Progenitor cell of endocrine pancreas (in vitro differentiated cells): ENCODE measurements around the gene VWA5B1. TPM values are rescaled to one million over a fixed set of nuclear protein-coding genes. Genes with fewer than 3 reads are reported as not detected.

Experiments
- DNase-seq: peaks from one replicate; pipeline ENCODE4 v3.0.0; 2021; ENCODE audit warnings: low spot score; ENCODE audit not compliant: unreplicated experiment
- H3K27ac Mint-ChIP-seq: 2 replicates; pipeline ENCODE4 v1.8.0; 2021; ENCODE audit warnings: mild to moderate bottlenecking, moderate library complexity, mixed read lengths
- H3K27me3 Mint-ChIP-seq: 2 replicates; pipeline ENCODE4 v1.8.0; 2021; ENCODE audit warnings: mixed read lengths
- H3K36me3 Mint-ChIP-seq: 2 replicates; pipeline ENCODE4 v1.8.0; 2022; ENCODE audit warnings: mixed read lengths; ENCODE audit not compliant: insufficient read depth
- H3K4me1 Mint-ChIP-seq: 2 replicates; pipeline ENCODE4 v1.8.0; 2021; ENCODE audit warnings: low read depth, mixed read lengths
- H3K4me3 Mint-ChIP-seq: 2 replicates; pipeline ENCODE4 v1.8.0; 2021; ENCODE audit warnings: low read depth, mild to moderate bottlenecking, moderate library complexity, mixed read lengths
- H3K9me3 Mint-ChIP-seq: 2 replicates; pipeline ENCODE4 v1.8.0; 2021; ENCODE audit warnings: low read depth, mixed read lengths
- total RNA-seq: library from RNA; stranded (reverse); gene quantifications from 2 replicates; pipeline ENCODE4 v1.2.1, GENCODE V29; 2021
- TF ChIP-seq, protein P1 (sequence below): fragments of 200-600 bp; sonication (generic); IDR thresholded peaks from one replicate; pipeline ENCODE4 v1.5.0; 2021; ENCODE audit warnings: antibody characterized with exemption, mild to moderate bottlenecking; ENCODE audit not compliant: unreplicated experiment

Gene VWA5B1
- total RNA-seq, 1 donor from 2014 or later: 0.19 TPM

DNA sequence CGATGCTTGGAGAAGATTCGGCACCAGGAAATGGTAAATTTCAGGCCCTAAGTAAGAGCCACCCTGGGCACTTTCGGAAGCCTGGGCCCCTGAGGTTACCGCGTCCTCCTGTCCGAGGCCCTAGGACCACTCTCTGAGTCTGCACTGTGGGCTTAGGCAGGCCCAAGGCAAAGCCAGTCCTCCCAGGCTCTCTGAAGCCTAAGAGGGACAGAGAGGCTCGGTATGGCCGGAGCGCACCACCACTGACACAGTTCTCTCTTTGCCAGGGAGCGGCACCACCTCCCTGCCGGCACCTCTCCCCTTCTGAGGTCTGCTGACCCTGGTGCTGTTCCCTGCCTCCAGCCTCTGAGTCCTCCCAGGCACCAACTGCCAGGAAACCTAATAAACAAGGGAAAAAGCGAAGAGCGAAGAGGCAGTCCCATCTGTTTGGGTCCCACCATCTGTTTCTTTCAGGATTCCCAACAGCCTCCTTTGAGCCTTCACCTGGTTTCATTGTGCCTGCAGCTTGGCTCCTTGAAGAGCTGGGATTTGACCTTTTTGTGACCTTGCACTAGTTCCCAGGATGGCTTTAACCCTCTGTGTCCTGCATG, 57.7 kb downstream of the VWA5B1 start:
- peaks cover 4% of the 10 kb centered on the region for H3K4me1 Mint-ChIP-seq
- peaks cover 22% of the 10 kb centered on the region for H3K27me3 Mint-ChIP-seq
- TF ChIP-seq, protein P1, sequence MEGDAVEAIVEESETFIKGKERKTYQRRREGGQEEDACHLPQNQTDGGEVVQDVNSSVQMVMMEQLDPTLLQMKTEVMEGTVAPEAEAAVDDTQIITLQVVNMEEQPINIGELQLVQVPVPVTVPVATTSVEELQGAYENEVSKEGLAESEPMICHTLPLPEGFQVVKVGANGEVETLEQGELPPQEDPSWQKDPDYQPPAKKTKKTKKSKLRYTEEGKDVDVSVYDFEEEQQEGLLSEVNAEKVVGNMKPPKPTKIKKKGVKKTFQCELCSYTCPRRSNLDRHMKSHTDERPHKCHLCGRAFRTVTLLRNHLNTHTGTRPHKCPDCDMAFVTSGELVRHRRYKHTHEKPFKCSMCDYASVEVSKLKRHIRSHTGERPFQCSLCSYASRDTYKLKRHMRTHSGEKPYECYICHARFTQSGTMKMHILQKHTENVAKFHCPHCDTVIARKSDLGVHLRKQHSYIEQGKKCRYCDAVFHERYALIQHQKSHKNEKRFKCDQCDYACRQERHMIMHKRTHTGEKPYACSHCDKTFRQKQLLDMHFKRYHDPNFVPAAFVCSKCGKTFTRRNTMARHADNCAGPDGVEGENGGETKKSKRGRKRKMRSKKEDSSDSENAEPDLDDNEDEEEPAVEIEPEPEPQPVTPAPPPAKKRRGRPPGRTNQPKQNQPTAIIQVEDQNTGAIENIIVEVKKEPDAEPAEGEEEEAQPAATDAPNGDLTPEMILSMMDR: no peak
- no peak for DNase-seq
- H3K4me3 Mint-ChIP-seq: no peak overlapping the region
- H3K27ac Mint-ChIP-seq: no peak overlapping the region
- peaks cover 7% of the 10 kb centered on the region for H3K9me3 Mint-ChIP-seq
- H3K36me3 Mint-ChIP-seq: no peaks in the 10 kb centered on the region

DNA sequence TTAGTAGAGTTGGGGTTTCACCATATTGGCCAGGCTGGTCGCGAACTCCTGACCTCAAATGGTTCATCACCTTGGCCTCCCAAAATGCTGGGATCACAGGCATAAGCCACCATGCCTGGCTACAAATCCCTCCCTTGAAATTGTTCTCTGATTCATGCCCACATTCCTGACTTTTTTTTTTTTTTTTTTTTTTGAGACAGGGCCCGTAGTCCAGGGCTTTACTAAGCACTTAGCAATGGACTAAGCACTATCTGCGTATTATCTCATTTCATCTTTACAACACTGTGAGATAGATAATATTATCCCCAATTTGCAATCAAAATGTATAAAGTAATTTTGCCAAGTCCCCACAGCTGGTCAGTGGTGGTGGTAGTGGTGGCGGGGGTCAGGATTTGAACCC, 58.9 kb downstream of the VWA5B1 start:
- DNase-seq: no peak
- H3K9me3 Mint-ChIP-seq: peaks cover 7% of the 10 kb centered on the region
- H3K27ac Mint-ChIP-seq: no peak overlapping the region
- H3K27me3 Mint-ChIP-seq: peaks cover 15% of the 10 kb centered on the region
- H3K4me3 Mint-ChIP-seq: no peak overlapping the region
- H3K36me3 Mint-ChIP-seq: no peaks in the 10 kb centered on the region
- TF ChIP-seq, protein P1: no peak
- peaks cover 2% of the 10 kb centered on the region for H3K4me1 Mint-ChIP-seq

DNA sequence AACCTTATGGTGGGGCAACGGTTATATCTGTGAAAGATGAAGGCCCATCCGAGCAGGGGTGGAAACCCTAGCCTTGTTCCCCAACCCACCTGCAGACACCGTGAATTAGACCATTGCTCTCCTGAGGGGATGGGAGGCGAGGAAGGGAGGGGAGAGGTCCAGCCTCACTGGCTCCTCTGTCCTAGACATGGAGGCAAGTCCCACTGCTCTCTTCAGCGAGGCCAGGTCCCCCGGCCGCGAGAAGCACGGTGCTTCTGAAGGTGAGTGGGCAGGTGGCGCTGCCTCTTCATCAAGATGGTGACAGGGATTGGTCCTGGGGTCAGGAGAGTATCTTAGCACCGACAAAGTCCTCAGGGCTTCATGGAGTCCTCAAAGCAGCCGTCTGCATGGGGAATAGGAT, 59.3 kb downstream of the VWA5B1 start:
- peaks cover 14% of the 10 kb centered on the region for H3K27me3 Mint-ChIP-seq
- no peak overlapping the region for H3K4me3 Mint-ChIP-seq
- no peak overlapping the region for H3K27ac Mint-ChIP-seq
- peaks cover 7% of the 10 kb centered on the region for H3K9me3 Mint-ChIP-seq
- no peaks in the 10 kb centered on the region for H3K36me3 Mint-ChIP-seq
- TF ChIP-seq, protein P1: no peak
- peaks cover 2% of the 10 kb centered on the region for H3K4me1 Mint-ChIP-seq
- DNase-seq: no peak

DNA sequence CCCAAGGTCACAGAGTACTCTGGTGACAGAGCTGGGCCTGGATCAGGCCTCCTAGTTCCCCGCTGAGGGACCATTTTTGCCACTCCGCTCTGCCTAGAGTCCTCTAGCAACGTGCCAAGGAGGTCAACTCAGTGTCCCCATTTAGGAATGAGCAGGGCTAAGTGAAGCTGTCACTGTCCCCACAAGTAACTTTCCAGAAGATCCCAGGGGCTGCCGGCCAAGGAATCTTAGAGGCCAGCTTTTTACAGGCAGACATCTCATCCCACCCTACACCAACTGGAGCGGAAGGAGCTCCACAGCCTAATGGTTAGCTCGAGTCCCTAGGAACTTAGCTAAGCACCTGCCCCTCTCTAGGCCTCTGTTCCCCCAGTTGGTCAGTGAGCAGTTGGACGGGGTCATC, 59.7 kb downstream of the VWA5B1 start:
- no peak for DNase-seq
- H3K4me1 Mint-ChIP-seq: peaks cover 2% of the 10 kb centered on the region
- no peaks in the 10 kb centered on the region for H3K36me3 Mint-ChIP-seq
- peaks cover 13% of the 10 kb centered on the region for H3K27me3 Mint-ChIP-seq
- no peak overlapping the region for H3K27ac Mint-ChIP-seq
- peaks cover 7% of the 10 kb centered on the region for H3K9me3 Mint-ChIP-seq
- TF ChIP-seq, protein P1: no peak
- no peak overlapping the region for H3K4me3 Mint-ChIP-seq

DNA sequence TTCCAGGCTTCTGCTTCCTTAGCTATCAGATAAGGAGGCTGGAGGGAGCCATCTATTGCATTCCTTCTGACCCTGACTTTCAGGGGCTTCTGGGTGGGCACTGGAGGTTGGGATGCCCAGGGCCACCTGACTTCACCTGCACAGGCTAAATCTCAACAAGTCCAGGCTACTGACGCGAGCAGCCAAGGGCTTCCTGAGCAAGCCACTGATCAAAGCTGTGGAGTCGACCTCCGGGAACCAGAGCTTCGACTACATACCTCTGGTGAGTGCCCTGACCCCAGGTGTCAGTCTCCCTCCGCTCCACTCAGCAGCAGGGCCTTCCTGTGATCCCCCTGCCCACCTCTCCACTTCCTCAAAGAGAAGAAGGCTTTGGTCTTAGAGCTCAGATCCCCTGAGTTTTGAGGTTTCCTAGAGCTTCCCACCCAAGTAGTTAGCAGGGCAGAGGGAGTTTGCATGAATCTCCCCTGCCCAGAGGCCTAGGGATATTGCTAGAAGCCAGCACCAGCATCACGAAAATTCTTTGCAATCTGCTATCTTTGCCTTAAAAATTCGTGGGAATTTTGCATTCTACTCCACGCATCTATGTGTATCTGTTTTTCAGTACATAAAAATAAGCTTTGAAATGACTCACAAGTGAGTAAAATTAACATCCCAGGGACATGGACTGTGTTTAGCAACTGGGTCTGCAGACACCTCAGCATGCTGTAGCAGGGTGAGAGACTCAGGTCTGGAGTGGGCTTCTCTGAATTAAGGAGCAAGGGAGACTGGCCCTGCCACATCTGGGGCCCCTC, 61.4 kb downstream of the VWA5B1 start:
- TF ChIP-seq, protein P1: no peak
- no peaks in the 10 kb centered on the region for H3K9me3 Mint-ChIP-seq
- H3K27ac Mint-ChIP-seq: no peak overlapping the region

More for the DNA sequence above, 61.4 kb downstream of the VWA5B1 start:
- Mint-ChIP-seq H3K4me1 (peaks cover 4% of the 10 kb centered on the region), H3K4me3 (no peak overlapping the region), H3K36me3 (no peaks in the 10 kb centered on the region), H3K27me3 (peaks cover 20% of the 10 kb centered on the region)
- no peak for DNase-seq
